Activated T-cell treated with anti-CD3 and anti-CD28 coated beads, Interleukin-2, amount 50 U/mL, for 24 hours (primary cell): Measurements from ENCODE around the gene TMTC2.

ENCODE experiments used
- DNase-seq: peaks from one replicate; pipeline ENCODE4 v3.0.0-alpha.2; 2020
- H3K27ac Mint-ChIP-seq: 2 replicates; pipeline ENCODE4 v1.8.0; 2020; ENCODE audit warnings: mild to moderate bottlenecking, mixed read lengths
- H3K27me3 Mint-ChIP-seq: 2 replicates; pipeline ENCODE4 v1.8.0; 2020; ENCODE audit warnings: mixed read lengths
- H3K36me3 Mint-ChIP-seq: 2 replicates; pipeline ENCODE4 v1.8.0; 2020; ENCODE audit warnings: low read depth, mixed read lengths
- H3K4me1 Mint-ChIP-seq: 2 replicates; pipeline ENCODE4 v1.8.0; 2020; ENCODE audit warnings: low read depth, mixed read lengths
- H3K4me3 Mint-ChIP-seq: 2 replicates; pipeline ENCODE4 v1.8.0; 2020; ENCODE audit warnings: mild to moderate bottlenecking, moderate library complexity, mixed read lengths
- H3K9me3 Mint-ChIP-seq: 2 replicates; pipeline ENCODE4 v1.8.0; 2020; ENCODE audit warnings: mixed read lengths

TMTC2 gene

GRCh38 chr12:83122623-83122934 lies 435.9 kb downstream of the TMTC2 start:
- Mint-ChIP-seq H3K4me1 (peaks cover 4% of the 10 kb centered on the region), H3K27me3 (no peaks in the 10 kb centered on the region), H3K9me3 (peaks cover 5% of the 10 kb centered on the region), H3K36me3 (no peaks in the 10 kb centered on the region), H3K4me3 (no peak overlapping the region), H3K27ac (no peak overlapping the region)
- no peak for DNase-seq

GRCh38 chr12:83123039-83123438 lies 436.3 kb downstream of the TMTC2 start:
- peaks cover 5% of the 10 kb centered on the region for H3K9me3 Mint-ChIP-seq
- no peak overlapping the region for H3K4me3 Mint-ChIP-seq
- DNase-seq = no peak
- no peaks in the 10 kb centered on the region for H3K36me3 Mint-ChIP-seq
- H3K27ac Mint-ChIP-seq = no peak overlapping the region
- no peaks in the 10 kb centered on the region for H3K27me3 Mint-ChIP-seq
- peaks cover 4% of the 10 kb centered on the region for H3K4me1 Mint-ChIP-seq

- no peaks in the 10 kb centered on the region for H3K27me3 Mint-ChIP-seq
- H3K9me3 Mint-ChIP-seq = no peaks in the 10 kb centered on the region
- no peak overlapping the region for H3K27ac Mint-ChIP-seq
- DNase-seq = no peak
- no peak overlapping the region for H3K4me3 Mint-ChIP-seq
- no peaks in the 10 kb centered on the region for H3K4me1 Mint-ChIP-seq
- no peaks in the 10 kb centered on the region for H3K36me3 Mint-ChIP-seq
These were observed 441.8 kb downstream of the TMTC2 start for GRCh38 chr12:83128540-83128939.

- Mint-ChIP-seq H3K27ac (no peak overlapping the region), H3K4me1 (no peaks in the 10 kb centered on the region), H3K27me3 (no peaks in the 10 kb centered on the region), H3K36me3 (no peaks in the 10 kb centered on the region), H3K9me3 (no peaks in the 10 kb centered on the region), H3K4me3 (no peak overlapping the region)
- DNase-seq = no peak
These were observed 443.5 kb downstream of the TMTC2 start for GRCh38 chr12:83130178-83130577.

- no peaks in the 10 kb centered on the region for H3K27me3 Mint-ChIP-seq
- DNase-seq = no peak
- H3K27ac Mint-ChIP-seq = no peak overlapping the region
- no peaks in the 10 kb centered on the region for H3K9me3 Mint-ChIP-seq
- no peak overlapping the region for H3K4me3 Mint-ChIP-seq
- no peaks in the 10 kb centered on the region for H3K36me3 Mint-ChIP-seq
- H3K4me1 Mint-ChIP-seq = no peaks in the 10 kb centered on the region
These were observed 445.7 kb downstream of the TMTC2 start for GRCh38 chr12:83132360-83132759.

- H3K27me3 Mint-ChIP-seq = no peaks in the 10 kb centered on the region
- H3K9me3 Mint-ChIP-seq = peaks cover 2% of the 10 kb centered on the region
- H3K27ac Mint-ChIP-seq = no peak overlapping the region
- DNase-seq = no peak
- no peaks in the 10 kb centered on the region for H3K36me3 Mint-ChIP-seq
- H3K4me3 Mint-ChIP-seq = no peak overlapping the region
- H3K4me1 Mint-ChIP-seq = no peaks in the 10 kb centered on the region
These were observed 449.7 kb downstream of the TMTC2 start for GRCh38 chr12:83136411-83136810.

GRCh38 chr12:83140135-83140534 lies 453.4 kb downstream of the TMTC2 start:
- Mint-ChIP-seq H3K9me3 (peaks cover 2% of the 10 kb centered on the region), H3K4me3 (no peak overlapping the region), H3K36me3 (no peaks in the 10 kb centered on the region), H3K27me3 (no peaks in the 10 kb centered on the region), H3K27ac (no peak overlapping the region), H3K4me1 (no peaks in the 10 kb centered on the region)
- DNase-seq = no peak

- DNase-seq = no peak
- Mint-ChIP-seq H3K27me3 (no peaks in the 10 kb centered on the region), H3K9me3 (peaks cover 2% of the 10 kb centered on the region), H3K4me1 (no peaks in the 10 kb centered on the region), H3K36me3 (no peaks in the 10 kb centered on the region), H3K4me3 (no peak overlapping the region), H3K27ac (no peak overlapping the region)
These were observed 454.8 kb downstream of the TMTC2 start for GRCh38 chr12:83141460-83141994.

GRCh38 chr12:83142914-83143313 lies 456.2 kb downstream of the TMTC2 start:
- Mint-ChIP-seq H3K27ac (no peak overlapping the region), H3K36me3 (no peaks in the 10 kb centered on the region), H3K4me1 (no peaks in the 10 kb centered on the region), H3K27me3 (no peaks in the 10 kb centered on the region), H3K9me3 (peaks cover 2% of the 10 kb centered on the region), H3K4me3 (no peak overlapping the region)
- no peak for DNase-seq

- H3K36me3 Mint-ChIP-seq = no peaks in the 10 kb centered on the region
- H3K4me1 Mint-ChIP-seq = no peaks in the 10 kb centered on the region
- DNase-seq = no peak
- H3K27me3 Mint-ChIP-seq = no peaks in the 10 kb centered on the region
- no peak overlapping the region for H3K4me3 Mint-ChIP-seq
- peaks cover 2% of the 10 kb centered on the region for H3K9me3 Mint-ChIP-seq
- H3K27ac Mint-ChIP-seq = no peak overlapping the region
These were observed 457.2 kb downstream of the TMTC2 start for GRCh38 chr12:83143950-83144349.

GRCh38 chr12:83145325-83145840 lies 458.7 kb downstream of the TMTC2 start:
- no peak for DNase-seq
- no peaks in the 10 kb centered on the region for H3K36me3 Mint-ChIP-seq
- H3K27me3 Mint-ChIP-seq = no peaks in the 10 kb centered on the region
- H3K9me3 Mint-ChIP-seq = peaks cover 2% of the 10 kb centered on the region
- no peak overlapping the region for H3K27ac Mint-ChIP-seq
- H3K4me3 Mint-ChIP-seq = no peak overlapping the region
- no peaks in the 10 kb centered on the region for H3K4me1 Mint-ChIP-seq

- Mint-ChIP-seq H3K27ac (no peak overlapping the region), H3K9me3 (no peaks in the 10 kb centered on the region), H3K4me3 (no peak overlapping the region), H3K4me1 (no peaks in the 10 kb centered on the region), H3K27me3 (no peaks in the 10 kb centered on the region), H3K36me3 (no peaks in the 10 kb centered on the region)
- DNase-seq = no peak
These were observed 460.6 kb downstream of the TMTC2 start for GRCh38 chr12:83147341-83147740.

- Mint-ChIP-seq H3K36me3 (no peaks in the 10 kb centered on the region), H3K4me3 (no peak overlapping the region), H3K27me3 (no peaks in the 10 kb centered on the region), H3K9me3 (no peaks in the 10 kb centered on the region), H3K27ac (no peak overlapping the region), H3K4me1 (peaks cover 1% of the 10 kb centered on the region)
- DNase-seq = no peak
These were observed 463.3 kb downstream of the TMTC2 start for GRCh38 chr12:83149987-83150386.

- Mint-ChIP-seq H3K4me3 (no peak overlapping the region), H3K27ac (no peak overlapping the region), H3K4me1 (peaks cover 1% of the 10 kb centered on the region), H3K36me3 (no peaks in the 10 kb centered on the region), H3K27me3 (no peaks in the 10 kb centered on the region), H3K9me3 (no peaks in the 10 kb centered on the region)
- DNase-seq = no peak
These were observed 463.9 kb downstream of the TMTC2 start for GRCh38 chr12:83150465-83151189.

GRCh38 chr12:83153177-83153576 lies 466.5 kb downstream of the TMTC2 start:
- Mint-ChIP-seq H3K36me3 (no peaks in the 10 kb centered on the region), H3K27me3 (no peaks in the 10 kb centered on the region), H3K4me1 (peaks cover 8% of the 10 kb centered on the region), H3K9me3 (no peaks in the 10 kb centered on the region), H3K4me3 (no peak overlapping the region), H3K27ac (no peak overlapping the region)
- no peak for DNase-seq
